Measurements from ENCODE around the gene SNAPC2. TPM values are rescaled to one million over a fixed set of nuclear protein-coding genes. Genes with fewer than 3 reads are reported as not detected.

SNAPC2 gene
- total RNA-seq, 1 experiment from 2014 or later: 23.2 TPM

DNA sequence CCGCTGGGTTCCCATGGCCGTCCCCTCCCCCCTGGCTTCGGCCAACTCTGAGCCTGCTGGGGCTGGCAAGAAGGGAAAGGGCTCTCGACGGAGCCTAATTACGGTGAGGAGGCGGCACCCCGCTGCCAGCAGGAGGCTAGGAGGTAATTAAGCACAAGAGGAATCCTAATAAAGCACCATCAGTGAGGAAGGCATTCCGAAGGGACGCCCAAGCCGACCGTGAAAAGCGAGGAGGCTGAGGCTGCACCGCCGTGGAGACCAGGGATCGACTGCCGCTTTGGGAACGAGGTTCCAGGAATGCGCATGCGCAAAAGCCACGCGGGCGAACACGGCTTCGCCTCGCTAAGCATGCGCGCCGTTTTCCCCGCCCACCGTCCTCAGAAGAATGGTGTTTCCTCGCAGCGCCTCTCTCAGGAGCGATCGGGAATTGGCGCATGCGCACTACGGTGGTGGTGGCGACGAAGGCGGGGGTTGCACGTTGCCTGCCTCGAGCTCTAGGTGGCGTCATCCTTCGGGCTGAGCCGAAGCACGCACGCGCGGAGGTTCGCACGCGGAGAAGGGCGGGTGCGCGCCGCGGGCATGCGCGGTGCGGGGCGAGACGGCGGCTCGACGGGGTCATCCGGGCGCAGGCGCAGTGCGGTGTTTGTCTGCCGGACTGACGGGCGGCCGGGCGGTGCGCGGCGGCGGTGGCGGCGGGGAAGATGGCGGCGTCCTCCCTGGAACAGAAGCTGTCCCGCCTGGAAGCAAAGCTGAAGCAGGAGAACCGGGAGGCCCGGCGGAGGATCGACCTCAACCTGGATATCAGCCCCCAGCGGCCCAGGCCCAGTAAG, 16.7 kb upstream of the SNAPC2 start, which contains the start of gene MAP2K7 (continued):
- TF ChIP-seq ZNF416 (CRISPR knock-in tag; IDR thresholded peaks at IDR 0.05) (no peak), TP53 (CRISPR knock-in tag; IDR thresholded peaks at IDR 0.05) (no peak; the same call in 1 of the 2 replicates), CBFB (CRISPR knock-in tag; IDR thresholded peaks at IDR 0.05; ENCODE audit: low read depth) (no peak), JAZF1 (CRISPR knock-in tag; IDR thresholded peaks at IDR 0.05) (no peak), ZNF671 (CRISPR knock-in tag; IDR thresholded peaks at IDR 0.05) (no peak), RORB (CRISPR knock-in tag; IDR thresholded peaks at IDR 0.05) (no peak), ATF1 (CRISPR knock-in tag; IDR thresholded peaks at IDR 0.05) (peak; percentile 42; the same call in 1 of the 2 replicates), NR2C2 (CRISPR knock-in tag; IDR thresholded peaks at IDR 0.05) (no peak), TEAD1 (CRISPR knock-in tag; IDR thresholded peaks at IDR 0.05) (peak; percentile 96), ELF4 (CRISPR knock-in tag; IDR thresholded peaks at IDR 0.05; ENCODE audit: low read depth) (no peak), OVOL2 (CRISPR knock-in tag; IDR thresholded peaks at IDR 0.05; ENCODE audit: borderline replicate concordance) (no peak), ZNF263 (CRISPR knock-in tag; IDR thresholded peaks at IDR 0.05; ENCODE audit: low read depth) (no peak), EMX1 (CRISPR knock-in tag; IDR thresholded peaks at IDR 0.05) (no peak), KAT7 (CRISPR knock-in tag; IDR thresholded peaks at IDR 0.05; ENCODE audit: borderline replicate concordance) (no peak), NR3C1 (CRISPR knock-in tag; conservative IDR thresholded peaks at IDR 0.05; ENCODE audit: low read depth) (no peak), FOXJ3 (CRISPR knock-in tag; IDR thresholded peaks at IDR 0.05; ENCODE audit: borderline replicate concordance) (no peak), GABPB1 (CRISPR knock-in tag; IDR thresholded peaks at IDR 0.05) (peak; percentile 77), NFE2L1 (CRISPR knock-in tag; IDR thresholded peaks at IDR 0.05) (peak; percentile 94), SP1 (CRISPR knock-in tag; conservative IDR thresholded peaks at IDR 0.05) (peak; percentile 95), NR1H2 (CRISPR knock-in tag; IDR thresholded peaks at IDR 0.05) (no peak), ZNF138 (CRISPR knock-in tag; conservative IDR thresholded peaks at IDR 0.05) (no peak), GRHL2 (CRISPR knock-in tag; IDR thresholded peaks at IDR 0.05; ENCODE audit: insufficient replicate concordance, severe bottlenecking) (no peak)
- TF ChIP-seq, protein P1, sequence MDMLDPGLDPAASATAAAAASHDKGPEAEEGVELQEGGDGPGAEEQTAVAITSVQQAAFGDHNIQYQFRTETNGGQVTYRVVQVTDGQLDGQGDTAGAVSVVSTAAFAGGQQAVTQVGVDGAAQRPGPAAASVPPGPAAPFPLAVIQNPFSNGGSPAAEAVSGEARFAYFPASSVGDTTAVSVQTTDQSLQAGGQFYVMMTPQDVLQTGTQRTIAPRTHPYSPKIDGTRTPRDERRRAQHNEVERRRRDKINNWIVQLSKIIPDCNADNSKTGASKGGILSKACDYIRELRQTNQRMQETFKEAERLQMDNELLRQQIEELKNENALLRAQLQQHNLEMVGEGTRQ (CRISPR knock-in tag; IDR thresholded peaks at IDR 0.05): peak; percentile 40; the same call in 1 of the 2 replicates
- TF ChIP-seq, protein P2, sequence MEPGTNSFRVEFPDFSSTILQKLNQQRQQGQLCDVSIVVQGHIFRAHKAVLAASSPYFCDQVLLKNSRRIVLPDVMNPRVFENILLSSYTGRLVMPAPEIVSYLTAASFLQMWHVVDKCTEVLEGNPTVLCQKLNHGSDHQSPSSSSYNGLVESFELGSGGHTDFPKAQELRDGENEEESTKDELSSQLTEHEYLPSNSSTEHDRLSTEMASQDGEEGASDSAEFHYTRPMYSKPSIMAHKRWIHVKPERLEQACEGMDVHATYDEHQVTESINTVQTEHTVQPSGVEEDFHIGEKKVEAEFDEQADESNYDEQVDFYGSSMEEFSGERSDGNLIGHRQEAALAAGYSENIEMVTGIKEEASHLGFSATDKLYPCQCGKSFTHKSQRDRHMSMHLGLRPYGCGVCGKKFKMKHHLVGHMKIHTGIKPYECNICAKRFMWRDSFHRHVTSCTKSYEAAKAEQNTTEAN (CRISPR knock-in tag; IDR thresholded peaks at IDR 0.05): no peak
- TF ChIP-seq, protein P3, sequence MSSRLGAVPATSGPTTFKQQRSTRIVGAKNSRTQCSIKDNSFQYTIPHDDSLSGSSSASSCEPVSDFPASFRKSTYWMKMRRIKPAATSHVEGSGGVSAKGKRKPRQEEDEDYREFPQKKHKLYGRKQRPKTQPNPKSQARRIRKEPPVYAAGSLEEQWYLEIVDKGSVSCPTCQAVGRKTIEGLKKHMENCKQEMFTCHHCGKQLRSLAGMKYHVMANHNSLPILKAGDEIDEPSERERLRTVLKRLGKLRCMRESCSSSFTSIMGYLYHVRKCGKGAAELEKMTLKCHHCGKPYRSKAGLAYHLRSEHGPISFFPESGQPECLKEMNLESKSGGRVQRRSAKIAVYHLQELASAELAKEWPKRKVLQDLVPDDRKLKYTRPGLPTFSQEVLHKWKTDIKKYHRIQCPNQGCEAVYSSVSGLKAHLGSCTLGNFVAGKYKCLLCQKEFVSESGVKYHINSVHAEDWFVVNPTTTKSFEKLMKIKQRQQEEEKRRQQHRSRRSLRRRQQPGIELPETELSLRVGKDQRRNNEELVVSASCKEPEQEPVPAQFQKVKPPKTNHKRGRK (CRISPR knock-in tag; IDR thresholded peaks at IDR 0.05; ENCODE audit: borderline replicate concordance): 0 out of 2 replicates have a peak, but pooled peaks have one; percentile 29
- TF ChIP-seq, protein P4, sequence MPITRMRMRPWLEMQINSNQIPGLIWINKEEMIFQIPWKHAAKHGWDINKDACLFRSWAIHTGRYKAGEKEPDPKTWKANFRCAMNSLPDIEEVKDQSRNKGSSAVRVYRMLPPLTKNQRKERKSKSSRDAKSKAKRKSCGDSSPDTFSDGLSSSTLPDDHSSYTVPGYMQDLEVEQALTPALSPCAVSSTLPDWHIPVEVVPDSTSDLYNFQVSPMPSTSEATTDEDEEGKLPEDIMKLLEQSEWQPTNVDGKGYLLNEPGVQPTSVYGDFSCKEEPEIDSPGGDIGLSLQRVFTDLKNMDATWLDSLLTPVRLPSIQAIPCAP (CRISPR knock-in tag; IDR thresholded peaks at IDR 0.05): peak; percentile 90
- TF ChIP-seq, protein P5, sequence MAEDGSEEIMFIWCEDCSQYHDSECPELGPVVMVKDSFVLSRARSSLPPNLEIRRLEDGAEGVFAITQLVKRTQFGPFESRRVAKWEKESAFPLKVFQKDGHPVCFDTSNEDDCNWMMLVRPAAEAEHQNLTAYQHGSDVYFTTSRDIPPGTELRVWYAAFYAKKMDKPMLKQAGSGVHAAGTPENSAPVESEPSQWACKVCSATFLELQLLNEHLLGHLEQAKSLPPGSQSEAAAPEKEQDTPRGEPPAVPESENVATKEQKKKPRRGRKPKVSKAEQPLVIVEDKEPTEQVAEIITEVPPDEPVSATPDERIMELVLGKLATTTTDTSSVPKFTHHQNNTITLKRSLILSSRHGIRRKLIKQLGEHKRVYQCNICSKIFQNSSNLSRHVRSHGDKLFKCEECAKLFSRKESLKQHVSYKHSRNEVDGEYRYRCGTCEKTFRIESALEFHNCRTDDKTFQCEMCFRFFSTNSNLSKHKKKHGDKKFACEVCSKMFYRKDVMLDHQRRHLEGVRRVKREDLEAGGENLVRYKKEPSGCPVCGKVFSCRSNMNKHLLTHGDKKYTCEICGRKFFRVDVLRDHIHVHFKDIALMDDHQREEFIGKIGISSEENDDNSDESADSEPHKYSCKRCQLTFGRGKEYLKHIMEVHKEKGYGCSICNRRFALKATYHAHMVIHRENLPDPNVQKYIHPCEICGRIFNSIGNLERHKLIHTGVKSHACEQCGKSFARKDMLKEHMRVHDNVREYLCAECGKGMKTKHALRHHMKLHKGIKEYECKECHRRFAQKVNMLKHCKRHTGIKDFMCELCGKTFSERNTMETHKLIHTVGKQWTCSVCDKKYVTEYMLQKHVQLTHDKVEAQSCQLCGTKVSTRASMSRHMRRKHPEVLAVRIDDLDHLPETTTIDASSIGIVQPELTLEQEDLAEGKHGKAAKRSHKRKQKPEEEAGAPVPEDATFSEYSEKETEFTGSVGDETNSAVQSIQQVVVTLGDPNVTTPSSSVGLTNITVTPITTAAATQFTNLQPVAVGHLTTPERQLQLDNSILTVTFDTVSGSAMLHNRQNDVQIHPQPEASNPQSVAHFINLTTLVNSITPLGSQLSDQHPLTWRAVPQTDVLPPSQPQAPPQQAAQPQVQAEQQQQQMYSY (CRISPR knock-in tag; IDR thresholded peaks at IDR 0.05): peak; percentile 49; the same call in 1 of the 2 replicates
- TF ChIP-seq, protein P6, sequence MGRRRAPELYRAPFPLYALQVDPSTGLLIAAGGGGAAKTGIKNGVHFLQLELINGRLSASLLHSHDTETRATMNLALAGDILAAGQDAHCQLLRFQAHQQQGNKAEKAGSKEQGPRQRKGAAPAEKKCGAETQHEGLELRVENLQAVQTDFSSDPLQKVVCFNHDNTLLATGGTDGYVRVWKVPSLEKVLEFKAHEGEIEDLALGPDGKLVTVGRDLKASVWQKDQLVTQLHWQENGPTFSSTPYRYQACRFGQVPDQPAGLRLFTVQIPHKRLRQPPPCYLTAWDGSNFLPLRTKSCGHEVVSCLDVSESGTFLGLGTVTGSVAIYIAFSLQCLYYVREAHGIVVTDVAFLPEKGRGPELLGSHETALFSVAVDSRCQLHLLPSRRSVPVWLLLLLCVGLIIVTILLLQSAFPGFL (CRISPR knock-in tag; IDR thresholded peaks at IDR 0.05; ENCODE audit: borderline replicate concordance): no peak
- TF ChIP-seq, protein P7, sequence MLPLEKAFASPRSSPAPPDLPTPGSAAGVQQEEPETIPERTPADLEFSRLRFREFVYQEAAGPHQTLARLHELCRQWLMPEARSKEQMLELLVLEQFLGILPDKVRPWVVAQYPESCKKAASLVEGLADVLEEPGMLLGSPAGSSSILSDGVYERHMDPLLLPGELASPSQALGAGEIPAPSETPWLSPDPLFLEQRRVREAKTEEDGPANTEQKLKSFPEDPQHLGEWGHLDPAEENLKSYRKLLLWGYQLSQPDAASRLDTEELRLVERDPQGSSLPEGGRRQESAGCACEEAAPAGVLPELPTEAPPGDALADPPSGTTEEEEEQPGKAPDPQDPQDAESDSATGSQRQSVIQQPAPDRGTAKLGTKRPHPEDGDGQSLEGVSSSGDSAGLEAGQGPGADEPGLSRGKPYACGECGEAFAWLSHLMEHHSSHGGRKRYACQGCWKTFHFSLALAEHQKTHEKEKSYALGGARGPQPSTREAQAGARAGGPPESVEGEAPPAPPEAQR (CRISPR knock-in tag; IDR thresholded peaks at IDR 0.05): no peak

Data from WTC11 (cell line).